Astrocyte (in vitro differentiated cells and primary cell): ENCODE results near the gene MAP3K20.

Source experiments
- EZH2 ChIP-seq: IDR thresholded peaks from 2 replicates; pipeline ENCODE4 v1.6.1; 2012; ENCODE audit warnings: mild to moderate bottlenecking, low read length, inconsistent platforms; ENCODE audit not compliant: insufficient read depth
- TF ChIP-seq, protein P1 (sequence below): IDR thresholded peaks from 2 replicates; pipeline ENCODE4 v1.5.1; 2011; ENCODE audit warnings: low read depth, mild to moderate bottlenecking, inconsistent platforms, low read length, moderate library complexity; ENCODE audit not compliant: insufficient read depth

DNA sequence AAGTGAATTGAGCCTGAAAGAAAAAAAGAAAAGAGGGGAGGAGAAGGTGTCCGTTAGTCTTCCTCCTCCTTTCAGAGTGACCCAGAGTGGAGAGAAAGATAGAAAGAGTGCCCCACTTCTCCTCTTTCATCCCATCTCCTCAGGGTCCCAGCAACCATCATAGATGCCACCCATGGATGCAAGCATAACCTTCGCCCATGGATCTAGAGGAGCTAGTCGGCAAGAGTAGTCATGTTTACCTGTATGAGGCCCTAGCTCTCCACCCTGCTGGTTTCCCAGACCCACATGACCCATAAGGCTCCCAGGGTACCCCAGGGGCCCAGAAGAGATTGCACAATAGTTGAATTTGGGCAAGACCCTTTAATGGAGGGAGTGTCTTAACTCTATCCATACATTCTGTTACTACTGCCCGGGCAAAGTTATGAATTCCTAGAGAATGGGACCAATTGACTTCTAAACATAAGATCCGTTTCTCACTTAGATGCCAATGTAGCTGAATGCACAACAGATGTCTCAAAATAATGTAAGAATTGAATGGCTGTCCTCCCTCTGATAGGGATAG lies 223.0 kb downstream of the MAP3K20 start:
- TF ChIP-seq, protein P1, sequence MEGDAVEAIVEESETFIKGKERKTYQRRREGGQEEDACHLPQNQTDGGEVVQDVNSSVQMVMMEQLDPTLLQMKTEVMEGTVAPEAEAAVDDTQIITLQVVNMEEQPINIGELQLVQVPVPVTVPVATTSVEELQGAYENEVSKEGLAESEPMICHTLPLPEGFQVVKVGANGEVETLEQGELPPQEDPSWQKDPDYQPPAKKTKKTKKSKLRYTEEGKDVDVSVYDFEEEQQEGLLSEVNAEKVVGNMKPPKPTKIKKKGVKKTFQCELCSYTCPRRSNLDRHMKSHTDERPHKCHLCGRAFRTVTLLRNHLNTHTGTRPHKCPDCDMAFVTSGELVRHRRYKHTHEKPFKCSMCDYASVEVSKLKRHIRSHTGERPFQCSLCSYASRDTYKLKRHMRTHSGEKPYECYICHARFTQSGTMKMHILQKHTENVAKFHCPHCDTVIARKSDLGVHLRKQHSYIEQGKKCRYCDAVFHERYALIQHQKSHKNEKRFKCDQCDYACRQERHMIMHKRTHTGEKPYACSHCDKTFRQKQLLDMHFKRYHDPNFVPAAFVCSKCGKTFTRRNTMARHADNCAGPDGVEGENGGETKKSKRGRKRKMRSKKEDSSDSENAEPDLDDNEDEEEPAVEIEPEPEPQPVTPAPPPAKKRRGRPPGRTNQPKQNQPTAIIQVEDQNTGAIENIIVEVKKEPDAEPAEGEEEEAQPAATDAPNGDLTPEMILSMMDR: no peak
- no peak for TF ChIP-seq EZH2
